Prostate gland (tissue), 2 donors: Measurements from ENCODE around the gene FMN2.

ENCODE experiments used
- POLR2A ChIP-seq: fragments of 450-650 bp; IDR thresholded peaks from one replicate; pipeline ENCODE4 v1.6.1; 2016; ENCODE audit warnings: antibody characterized with exemption, mild to moderate bottlenecking
- POLR2AphosphoS5 ChIP-seq: sonication (generic); formaldehyde crosslinking; IDR thresholded peaks from one replicate; pipeline ENCODE4 v1.6.1; 2017; ENCODE audit warnings: antibody characterized with exemption
- TF ChIP-seq, protein P1 (sequence below), 4 experiments: fragments of 200-600 bp in 2 of 4; fragments of 450-650 bp in 2 of 4; sonication (generic) in 2 of 4; IDR thresholded peaks; 1 replicate in 3 of 4; 2 replicates in 1 of 4; pipeline ENCODE4 v1.5.1; 2016 to 2019; ENCODE audit warnings: antibody characterized with exemption in 4 of 4, mild to moderate bottlenecking in 2 of 4, moderate library complexity in 2 of 4

- TF ChIP-seq POLR2AphosphoS5 (no peak), POLR2A (no peak)
- TF ChIP-seq, protein P1, sequence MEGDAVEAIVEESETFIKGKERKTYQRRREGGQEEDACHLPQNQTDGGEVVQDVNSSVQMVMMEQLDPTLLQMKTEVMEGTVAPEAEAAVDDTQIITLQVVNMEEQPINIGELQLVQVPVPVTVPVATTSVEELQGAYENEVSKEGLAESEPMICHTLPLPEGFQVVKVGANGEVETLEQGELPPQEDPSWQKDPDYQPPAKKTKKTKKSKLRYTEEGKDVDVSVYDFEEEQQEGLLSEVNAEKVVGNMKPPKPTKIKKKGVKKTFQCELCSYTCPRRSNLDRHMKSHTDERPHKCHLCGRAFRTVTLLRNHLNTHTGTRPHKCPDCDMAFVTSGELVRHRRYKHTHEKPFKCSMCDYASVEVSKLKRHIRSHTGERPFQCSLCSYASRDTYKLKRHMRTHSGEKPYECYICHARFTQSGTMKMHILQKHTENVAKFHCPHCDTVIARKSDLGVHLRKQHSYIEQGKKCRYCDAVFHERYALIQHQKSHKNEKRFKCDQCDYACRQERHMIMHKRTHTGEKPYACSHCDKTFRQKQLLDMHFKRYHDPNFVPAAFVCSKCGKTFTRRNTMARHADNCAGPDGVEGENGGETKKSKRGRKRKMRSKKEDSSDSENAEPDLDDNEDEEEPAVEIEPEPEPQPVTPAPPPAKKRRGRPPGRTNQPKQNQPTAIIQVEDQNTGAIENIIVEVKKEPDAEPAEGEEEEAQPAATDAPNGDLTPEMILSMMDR (IDR thresholded peaks at IDR 0.05): no peak
Measured at GRCh38 chr1:240362826-240363225, 271.1 kb downstream of the FMN2 start.
